A172 (cell line): ENCODE measurements around the gene SRBD1. TPM values are rescaled to one million over a fixed set of nuclear protein-coding genes. Genes with fewer than 3 reads are reported as not detected.
"Not testable (repeated sequence)": the region's sequence is repeated elsewhere in the genome, so short reads cannot be mapped to it uniquely, and the experiment has no call there.

ENCODE experiments used
- DNase-seq: peaks from one replicate; pipeline ENCODE4 v3.0.0-alpha.2; 2015; ENCODE audit warnings: low spot score
- total RNA-seq: library from RNA; depleted of rRNA; stranded (reverse); fragments of >200 nt; shearing (Covaris generic); gene quantifications from 2 replicates; pipeline ENCODE4 v1.2.3, GENCODE V29; 2014

The SRBD1 gene
- total RNA-seq, 1 experiment from 2014 or later = 28.2 TPM

DNA sequence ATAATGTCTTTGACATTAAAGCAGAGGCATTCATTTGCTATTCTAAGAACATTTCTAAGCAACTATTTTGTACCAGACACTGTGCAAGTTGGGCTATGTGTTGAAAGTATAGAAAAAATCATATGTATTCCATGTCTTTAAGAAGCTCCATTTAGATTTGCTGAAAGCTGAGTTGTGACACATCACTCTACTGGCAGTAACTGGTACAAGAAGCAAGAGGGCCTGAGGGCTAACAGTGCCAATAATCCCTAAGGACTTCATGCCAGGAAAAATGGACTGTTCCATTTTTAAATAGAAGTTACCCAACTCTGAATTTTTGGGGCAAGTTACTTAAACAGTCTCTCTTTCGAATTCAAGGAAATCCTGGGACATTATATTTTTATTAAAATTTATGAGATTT lies 178.7 kb downstream of the SRBD1 start:
- no peak for DNase-seq

- DNase-seq = not testable (repeated sequence)
Measured at GRCh38 chr2:45426025-45426424, 185.0 kb downstream of the SRBD1 start.

DNA sequence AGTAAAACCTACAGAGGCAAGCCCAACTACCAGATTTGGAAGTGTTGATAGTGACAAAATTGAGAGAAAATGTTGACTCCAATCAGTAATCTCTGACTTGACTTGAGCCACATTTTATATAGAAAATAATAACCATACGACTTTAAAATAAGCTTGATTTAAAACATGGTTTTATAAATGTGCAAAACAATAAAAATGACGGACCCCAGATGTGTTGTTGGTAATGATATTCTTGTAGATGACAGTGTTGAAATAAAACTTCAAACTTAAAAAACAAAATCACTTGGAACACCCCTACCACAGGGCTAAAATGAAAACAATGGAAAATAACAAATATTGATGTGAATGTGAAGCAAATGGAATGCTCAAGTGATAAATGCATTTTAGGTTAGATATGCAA lies 188.1 kb downstream of the SRBD1 start:
- DNase-seq = no peak

GRCh38 chr2:45418532-45418931 lies 192.5 kb downstream of the SRBD1 start:
- no peak for DNase-seq

GRCh38 chr2:45415534-45416123 lies 195.4 kb downstream of the SRBD1 start:
- DNase-seq = no peak

GRCh38 chr2:45412754-45413379 lies 198.2 kb downstream of the SRBD1 start:
- DNase-seq = no peak

DNA sequence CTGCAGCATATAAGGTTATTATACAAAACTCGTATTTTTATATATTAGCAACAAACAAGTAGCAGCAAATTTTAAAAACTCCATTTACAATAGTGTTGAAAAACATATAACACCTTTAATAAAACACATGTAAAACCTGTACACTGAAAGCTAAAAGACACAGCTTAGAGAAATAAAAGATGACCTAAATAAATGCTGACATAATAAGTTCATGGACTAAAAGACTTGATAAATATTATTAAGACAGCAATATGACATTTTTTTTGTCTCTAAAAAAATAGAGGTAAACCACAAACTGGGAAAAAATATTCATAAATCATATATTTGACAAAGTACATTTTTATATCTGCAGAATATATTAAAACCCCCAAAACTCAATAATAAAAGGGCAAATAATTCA lies 201.4 kb downstream of the SRBD1 start:
- no peak for DNase-seq

DNA sequence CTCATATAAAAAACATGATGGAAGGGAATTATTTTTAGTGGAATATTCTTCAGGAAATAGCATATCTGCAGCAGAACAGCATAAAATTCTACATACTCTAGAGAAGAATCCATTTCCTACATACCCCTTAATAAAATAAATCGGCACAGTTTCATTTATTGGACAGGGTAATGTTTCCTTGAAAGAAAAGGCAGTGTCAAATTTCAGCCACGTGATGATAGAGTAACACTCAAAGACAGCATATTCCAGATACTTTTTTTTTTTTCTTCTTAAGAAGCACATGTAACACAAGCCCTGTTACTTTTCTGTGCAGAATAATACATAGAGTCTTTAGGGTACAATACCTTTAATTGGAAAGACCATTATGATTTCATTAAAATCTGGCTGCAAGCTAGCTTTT lies 204.4 kb downstream of the SRBD1 start:
- DNase-seq = no peak

- DNase-seq = no peak
Measured at GRCh38 chr2:45404807-45405297, 206.2 kb downstream of the SRBD1 start.

DNA sequence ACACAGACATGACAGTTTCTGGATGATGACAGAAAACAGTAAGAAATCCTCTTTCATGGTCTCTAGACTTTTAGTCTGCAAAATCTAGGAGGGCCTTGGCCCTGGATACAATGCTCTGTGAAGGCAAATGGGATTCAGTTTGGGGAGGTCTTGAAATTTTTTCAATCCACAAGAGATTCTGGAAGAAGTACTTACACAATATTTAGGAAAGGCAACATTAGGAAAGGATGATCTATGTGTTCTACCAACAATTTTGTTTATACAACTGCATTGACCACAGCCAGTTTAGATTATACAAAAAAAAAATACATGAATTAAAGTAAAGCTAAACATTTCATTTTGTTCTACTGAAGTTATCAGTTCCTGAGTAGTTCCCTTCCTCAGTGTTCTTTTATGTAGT lies 208.0 kb downstream of the SRBD1 start:
- no peak for DNase-seq

- no peak for DNase-seq
Measured at GRCh38 chr2:45401431-45401922, 209.6 kb downstream of the SRBD1 start.

DNA sequence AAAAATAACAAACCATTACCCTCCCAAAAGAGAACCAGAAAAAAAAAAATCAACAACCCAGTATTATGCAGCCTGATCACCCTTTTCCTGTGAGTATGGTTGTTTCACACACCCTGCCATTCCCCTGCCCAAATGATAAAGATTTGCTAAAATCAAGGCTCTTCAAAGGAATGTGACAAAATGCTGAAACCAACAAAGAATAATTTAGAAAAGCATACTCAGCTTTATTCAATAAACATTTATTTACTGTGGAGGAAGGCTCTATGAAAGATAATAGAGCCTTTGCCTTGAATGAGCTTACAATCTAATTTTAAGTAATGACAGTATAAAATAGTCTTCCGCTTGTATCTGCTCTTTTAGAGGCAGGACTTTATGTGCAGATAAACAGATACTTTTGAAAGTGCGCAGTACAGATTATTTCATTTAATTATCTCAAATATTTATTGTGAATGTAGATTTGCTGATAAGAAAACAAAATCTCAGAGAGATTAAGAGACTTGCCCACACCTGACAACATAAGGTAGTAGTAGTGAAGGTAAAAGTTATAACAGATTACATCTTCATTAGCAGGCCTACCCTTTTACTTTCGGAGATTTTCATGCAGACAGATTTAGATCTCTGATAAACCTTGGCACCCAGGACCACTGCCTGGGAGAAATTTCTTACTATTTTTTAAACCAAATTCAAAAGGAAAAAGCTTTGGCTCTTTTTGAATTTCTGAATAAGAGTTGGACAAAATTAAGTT lies 211.9 kb downstream of the SRBD1 start:
- DNase-seq = no peak

- DNase-seq = no peak
Measured at GRCh38 chr2:45397292-45397691, 213.8 kb downstream of the SRBD1 start.

DNA sequence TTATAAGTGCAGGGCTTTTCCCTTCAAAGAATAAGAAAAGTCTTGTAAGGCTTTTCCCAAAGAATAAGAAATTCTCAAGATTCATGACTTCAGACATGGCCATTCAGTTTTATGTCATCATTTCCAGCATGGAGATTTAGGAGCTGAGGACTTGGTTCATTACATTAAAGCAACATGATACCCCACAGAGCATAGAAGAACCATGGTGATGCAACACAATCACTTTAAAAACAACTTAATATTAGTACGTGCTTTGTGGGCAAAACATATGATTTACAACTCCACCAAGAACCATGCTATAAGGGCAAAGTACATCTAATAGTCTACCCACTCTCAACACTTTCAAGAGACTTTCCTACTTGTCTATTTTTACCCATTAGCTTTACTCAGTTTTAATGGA lies 214.4 kb downstream of the SRBD1 start:
- DNase-seq = no peak

DNA sequence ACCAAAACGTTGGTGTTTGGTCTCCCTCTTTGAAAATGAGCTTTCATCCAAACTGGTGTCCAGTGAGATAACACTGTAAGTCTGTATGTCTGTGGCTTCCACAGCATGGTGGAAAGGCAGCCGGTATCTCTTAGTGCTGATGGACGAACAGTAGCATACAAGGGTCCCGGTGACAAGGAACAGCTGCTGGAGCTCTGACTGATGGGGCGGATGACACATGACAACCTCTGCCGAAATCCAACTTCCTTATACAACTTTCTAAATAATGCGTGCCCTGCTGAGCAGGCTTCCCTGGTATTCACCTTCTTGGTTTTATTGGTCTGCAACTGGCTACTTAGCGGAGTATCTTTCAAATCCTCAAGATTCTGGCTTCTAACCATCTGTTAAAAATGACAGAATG lies 216.2 kb downstream of the SRBD1 start:
- no peak for DNase-seq

DNA sequence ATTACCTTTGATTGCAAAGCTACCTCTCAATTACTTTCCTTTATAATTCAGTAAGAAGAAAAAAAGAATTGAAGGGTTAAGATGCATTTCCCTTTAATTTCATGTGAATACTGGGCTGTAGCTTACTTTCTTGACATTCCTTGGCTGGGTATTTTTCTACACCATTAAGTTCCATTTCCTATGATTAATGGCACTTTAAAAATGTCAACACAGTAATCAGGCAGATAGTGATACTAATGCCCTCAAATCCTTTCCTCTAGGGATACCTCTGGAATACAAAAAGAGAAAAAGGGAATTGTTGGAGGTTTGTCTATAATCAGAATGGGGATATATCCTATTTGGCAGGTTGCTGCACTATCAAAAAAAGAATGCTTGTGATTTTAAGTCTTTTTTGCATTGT lies 216.9 kb downstream of the SRBD1 start:
- no peak for DNase-seq

DNA sequence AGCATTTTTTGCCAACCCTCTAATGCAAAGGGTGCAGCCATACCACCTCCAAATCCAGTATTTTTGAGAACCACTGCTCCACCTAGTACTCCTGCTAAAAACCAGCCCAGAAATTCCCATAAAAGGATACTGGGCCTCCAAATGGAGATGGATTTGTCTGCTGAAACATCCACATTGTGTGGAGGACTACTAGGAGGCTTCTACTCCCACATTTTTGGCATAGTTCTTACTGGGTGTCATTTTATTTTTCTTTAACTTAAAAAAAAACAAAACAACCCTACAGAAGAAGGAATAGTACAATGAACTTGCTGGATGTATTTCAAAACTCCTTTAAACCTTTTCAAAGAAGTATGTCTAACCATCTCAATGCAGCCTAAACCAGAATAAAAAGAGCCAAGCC lies 219.2 kb downstream of the SRBD1 start:
- peak; percentile 23 for DNase-seq

DNA sequence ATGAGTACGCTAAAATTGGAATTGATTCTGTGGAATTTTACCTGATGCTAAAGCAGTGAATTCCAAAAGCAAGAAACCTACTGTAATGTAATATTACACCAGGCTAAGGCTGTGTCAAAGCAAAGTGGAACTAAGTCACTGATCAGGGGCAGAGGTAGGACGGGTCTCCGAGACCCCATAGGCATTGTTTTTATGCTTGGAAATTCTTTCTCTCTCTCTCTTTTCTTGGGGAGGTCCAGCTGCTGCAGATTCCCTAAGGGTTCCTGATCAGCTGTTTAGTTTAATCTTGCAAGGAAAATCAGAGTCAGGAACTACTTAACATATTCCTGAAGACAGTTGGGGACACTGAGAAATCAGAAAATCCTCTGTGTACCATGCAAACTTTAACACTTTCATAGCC lies 220.2 kb downstream of the SRBD1 start:
- no peak for DNase-seq

DNA sequence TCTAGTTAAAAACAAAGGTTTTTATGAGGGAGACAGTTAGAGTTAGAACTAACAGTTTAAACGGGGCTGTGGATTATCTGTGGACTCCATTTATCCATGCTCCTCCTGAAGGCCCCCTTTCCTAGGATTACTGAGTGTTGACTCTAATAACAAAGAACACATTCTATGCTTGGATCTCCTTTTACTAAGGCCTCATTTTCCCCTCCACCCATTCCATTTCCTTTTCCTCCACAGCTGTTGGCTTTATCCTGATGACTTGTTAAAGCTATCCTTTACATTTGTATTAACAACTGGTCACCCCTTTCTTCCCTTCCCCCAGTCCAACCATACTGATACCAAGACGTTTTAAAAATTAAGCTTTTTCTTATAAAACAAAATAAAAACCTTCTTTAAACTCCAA lies 220.6 kb downstream of the SRBD1 start:
- DNase-seq = no peak

DNA sequence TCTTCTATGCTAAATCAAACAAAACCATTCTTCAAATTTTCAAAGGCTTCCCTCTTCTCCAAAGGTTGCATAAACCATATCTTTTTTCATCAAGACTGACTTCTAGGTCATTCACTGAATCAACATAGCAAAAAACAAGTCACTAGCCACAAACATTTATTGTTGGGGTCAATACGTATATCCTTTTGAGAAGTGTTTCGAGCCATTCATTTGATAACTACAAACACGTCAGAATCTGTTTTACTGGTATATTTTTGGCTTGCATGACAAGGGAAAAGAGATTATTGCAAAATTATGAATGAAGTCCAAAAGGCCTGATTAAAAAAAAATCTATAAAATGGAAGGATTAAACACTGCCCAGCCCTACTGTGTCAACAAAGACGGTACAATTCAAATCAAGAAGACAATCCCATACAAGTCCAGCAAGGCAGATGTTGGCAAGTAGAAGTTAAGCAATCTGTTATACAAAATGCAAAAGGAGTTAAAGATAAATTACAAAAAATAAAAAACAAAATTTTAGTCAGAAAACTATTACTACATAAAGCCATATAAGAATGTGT lies 222.4 kb downstream of the SRBD1 start:
- no peak for DNase-seq

GRCh38 chr2:45382744-45383143 lies 228.3 kb downstream of the SRBD1 start:
- DNase-seq = no peak

GRCh38 chr2:45380131-45380836 lies 230.8 kb downstream of the SRBD1 start:
- peak; percentile 71 for DNase-seq
